CD8-positive, alpha-beta memory T cell (primary cell): ENCODE measurements around the gene HAVCR1. TPM values are rescaled to one million over a fixed set of nuclear protein-coding genes. Genes with fewer than 3 reads are reported as not detected.
A peak's percentile ranks its signal among the peaks of the same experiment; 100 is the strongest.
"Not testable (repeated sequence)": the region's sequence is repeated elsewhere in the genome, so short reads cannot be mapped to it uniquely, and the experiment has no call there.

ENCODE experiments used
- CTCF ChIA-PET: fragments of 350-600 bp; sonication (Branson Sonifier 250); formaldehyde crosslinking; loops from one replicate; lab custom pipeline; 2021; ENCODE audit warnings: antibody characterized with exemption; lab: Charles Lee
- POLR2A ChIA-PET: fragments of 350-600 bp; sonication (Branson Sonifier 250); formaldehyde crosslinking; loops from one replicate; lab custom pipeline; 2021; ENCODE audit warnings: antibody characterized with exemption; lab: Charles Lee
- DNase-seq, 5 donors: peaks; one replicate each; pipeline versions ENCODE4 v3.0.0 to v3.0.0-alpha.2; 2020 to 2022; ENCODE audit warnings: mixed read lengths in 1 of 5
- H3K27ac ChIP-seq: one replicate; pipeline ENCODE4 v1.7.0; 2013; ENCODE audit warnings: low read depth, mild to moderate bottlenecking, low read length, moderate library complexity
- H3K27me3 ChIP-seq: 2 replicates; pipeline ENCODE4 v1.7.0; 2013; ENCODE audit warnings: low read length, mild to moderate bottlenecking; ENCODE audit not compliant: insufficient read depth, poor library complexity, severe bottlenecking
- H3K36me3 ChIP-seq: 2 replicates; pipeline ENCODE4 v1.7.0; 2013; ENCODE audit warnings: mild to moderate bottlenecking, low read length, moderate library complexity; ENCODE audit not compliant: insufficient read depth
- H3K4me1 ChIP-seq: 2 replicates; pipeline ENCODE4 v1.7.0; 2013; ENCODE audit warnings: mild to moderate bottlenecking, low read length, moderate library complexity; ENCODE audit not compliant: insufficient read depth
- H3K4me3 ChIP-seq: 2 replicates; pipeline ENCODE4 v1.7.0; 2013; ENCODE audit warnings: mild to moderate bottlenecking, low read length
- H3K9me3 ChIP-seq: 2 replicates; pipeline ENCODE4 v1.7.0; 2013; ENCODE audit warnings: mild to moderate bottlenecking, low read length
- H3K27ac Mint-ChIP-seq, 8 donors: one replicate each; pipeline ENCODE4 v1.8.0; 2020 to 2021; ENCODE audit warnings: mixed read lengths in 8 of 8, mild to moderate bottlenecking in 6 of 8, inconsistent platforms in 3 of 8, moderate library complexity in 3 of 8
- H3K27me3 Mint-ChIP-seq, 2 donors: one replicate each; pipeline ENCODE4 v1.8.0; 2020 to 2021; ENCODE audit warnings: mixed read lengths in 2 of 2, mild to moderate bottlenecking in 1 of 2, moderate library complexity in 1 of 2
- H3K36me3 Mint-ChIP-seq, 3 donors: one replicate each; pipeline ENCODE4 v1.8.0; 2020 to 2021; ENCODE audit warnings: mixed read lengths in 3 of 3, inconsistent platforms in 1 of 3, mild to moderate bottlenecking in 1 of 3
- H3K4me1 Mint-ChIP-seq, 3 donors: one replicate each; pipeline ENCODE4 v1.8.0; 2020 to 2021; ENCODE audit warnings: mixed read lengths in 3 of 3, inconsistent platforms in 1 of 3, mild to moderate bottlenecking in 1 of 3
- H3K4me3 Mint-ChIP-seq, 7 donors: one replicate each; pipeline ENCODE4 v1.8.0; 2020 to 2021; ENCODE audit warnings: mixed read lengths in 7 of 7, mild to moderate bottlenecking in 6 of 7, moderate library complexity in 4 of 7, inconsistent platforms in 2 of 7
- H3K9me3 Mint-ChIP-seq, 5 donors: one replicate each; pipeline ENCODE4 v1.8.0; 2020 to 2022; ENCODE audit warnings: mixed read lengths in 5 of 5, mild to moderate bottlenecking in 3 of 5, moderate library complexity in 2 of 5, inconsistent platforms in 1 of 5
- polyA plus RNA-seq: library from polyadenylated mRNA; unstranded; fragments of 300-500 nt; fragmentation: Illumina TruSeq; gene quantifications from one replicate; pipeline ENCODE4 v1.2.3, GENCODE V29; 2021
- total RNA-seq, 2 experiments: library from RNA; stranded (reverse); gene quantifications; one replicate each; pipeline ENCODE4 v1.2.3, GENCODE V29; 2021

Gene HAVCR1
- total and polyA plus RNA-seq, 3 experiments from 2014 or later: 0.27 to 0.91 (median 0.61) TPM

DNA sequence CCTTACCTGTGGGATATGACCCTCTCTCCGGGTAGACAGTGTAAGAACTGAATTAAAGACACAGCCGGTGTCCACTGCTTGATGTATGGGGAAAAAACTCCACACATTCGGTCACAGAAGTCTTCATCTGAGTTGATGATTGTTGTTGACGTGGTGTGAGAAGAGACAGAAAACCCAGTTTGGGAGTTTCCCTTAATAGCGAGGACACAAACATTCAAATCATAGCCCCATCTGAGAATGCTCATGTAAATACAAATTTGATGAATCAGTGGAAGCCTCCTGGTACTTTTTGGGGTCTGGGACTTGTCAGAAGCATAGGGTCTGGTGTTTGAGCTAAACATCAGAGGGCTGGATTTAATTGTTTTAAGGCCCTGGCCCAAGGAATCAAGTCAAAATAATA, 11.0 kb downstream of the HAVCR1 start:
- no peaks in the 10 kb centered on the region for H3K9me3 ChIP-seq
- no peak overlapping the region for H3K27ac ChIP-seq
- no peaks in the 10 kb centered on the region for H3K36me3 ChIP-seq
- Mint-ChIP-seq H3K27ac (no peak overlapping the region), H3K4me1 (peaks cover 16 to 42% (median 22%) of the 10 kb centered on the region in 3 donors), H3K4me3 (peak overlapping the region in 1 of 7 donors; percentile 29), H3K27me3 (peaks cover 0 to 3% of the 10 kb centered on the region in 2 donors), H3K9me3 (no peaks in the 10 kb centered on the region), H3K36me3 (no peaks in the 10 kb centered on the region)
- POLR2A ChIA-PET: no interaction called here
- no peaks in the 10 kb centered on the region for H3K27me3 ChIP-seq
- no peak overlapping the region for H3K4me3 ChIP-seq
- no peak for DNase-seq
- peaks cover 25% of the 10 kb centered on the region for H3K4me1 ChIP-seq
- CTCF ChIA-PET: no interaction called here

DNA sequence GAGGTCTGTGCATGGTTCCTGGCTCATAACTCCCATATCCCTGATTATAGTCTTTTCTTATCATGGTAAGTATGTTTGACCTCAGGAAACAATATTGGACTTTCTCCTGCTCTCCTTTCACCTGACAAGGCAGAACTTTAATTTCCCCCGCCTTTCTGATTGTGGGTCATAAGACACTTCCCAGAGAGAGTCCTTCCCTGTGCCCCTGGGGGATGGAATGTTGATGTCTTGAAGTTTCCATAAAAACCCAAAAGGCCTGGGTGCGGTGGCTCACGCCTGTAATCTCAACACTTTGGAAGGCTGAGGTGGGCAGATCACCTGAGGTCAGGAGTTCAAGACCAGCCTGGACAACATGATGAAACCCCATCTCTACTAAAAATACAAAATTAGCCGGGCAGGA, 11.9 kb downstream of the HAVCR1 start:
- DNase-seq, H3K27ac Mint-ChIP-seq, H3K36me3 ChIP-seq, POLR2A ChIA-PET, CTCF ChIA-PET, H3K27me3 ChIP-seq, H3K27ac ChIP-seq, H3K27me3 Mint-ChIP-seq, H3K4me3 Mint-ChIP-seq, H3K4me3 ChIP-seq, H3K9me3 Mint-ChIP-seq, H3K9me3 ChIP-seq, H3K36me3 Mint-ChIP-seq: not testable (repeated sequence)
- peaks cover 25% of the 10 kb centered on the region for H3K4me1 ChIP-seq
- peaks cover 16 to 42% (median 22%) of the 10 kb centered on the region in 3 donors for H3K4me1 Mint-ChIP-seq

DNA sequence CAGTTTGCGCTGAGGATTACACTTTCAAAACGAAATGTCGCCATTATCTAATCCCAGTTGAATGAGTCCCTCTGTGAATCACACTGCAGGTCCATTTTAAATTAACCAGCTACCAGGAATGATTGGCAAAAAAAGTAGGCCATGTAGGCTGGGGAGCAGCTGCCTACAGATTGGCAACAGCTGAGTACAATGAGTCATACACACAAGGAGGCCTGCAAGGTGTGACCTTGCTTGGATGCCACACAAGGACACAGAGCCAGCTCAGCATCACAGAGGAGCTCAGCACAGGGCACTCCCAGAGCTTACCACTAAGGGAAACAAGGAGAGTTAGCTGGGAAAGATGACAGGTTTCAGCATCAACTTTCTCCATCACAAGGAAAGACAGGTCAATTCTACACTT, 12.9 kb downstream of the HAVCR1 start:
- peaks cover 0 to 3% of the 10 kb centered on the region in 2 donors for H3K27me3 Mint-ChIP-seq
- CTCF ChIA-PET: no interaction called here
- Histone ChIP-seq H3K36me3 (no peaks in the 10 kb centered on the region), H3K27ac (no peak overlapping the region), H3K4me1 (peaks cover 25% of the 10 kb centered on the region), H3K4me3 (no peak overlapping the region), H3K9me3 (no peaks in the 10 kb centered on the region), H3K27me3 (no peaks in the 10 kb centered on the region)
- H3K4me3 Mint-ChIP-seq: no peak overlapping the region
- H3K9me3 Mint-ChIP-seq: no peaks in the 10 kb centered on the region
- peak overlapping the region in 1 of 8 donors; percentile 30 for H3K27ac Mint-ChIP-seq
- POLR2A ChIA-PET: no interaction called here
- H3K4me1 Mint-ChIP-seq: peaks cover 16 to 42% (median 22%) of the 10 kb centered on the region in 3 donors
- H3K36me3 Mint-ChIP-seq: peaks cover 0 to 2% (median 0%) of the 10 kb centered on the region in 3 donors
- DNase-seq: no peak

DNA sequence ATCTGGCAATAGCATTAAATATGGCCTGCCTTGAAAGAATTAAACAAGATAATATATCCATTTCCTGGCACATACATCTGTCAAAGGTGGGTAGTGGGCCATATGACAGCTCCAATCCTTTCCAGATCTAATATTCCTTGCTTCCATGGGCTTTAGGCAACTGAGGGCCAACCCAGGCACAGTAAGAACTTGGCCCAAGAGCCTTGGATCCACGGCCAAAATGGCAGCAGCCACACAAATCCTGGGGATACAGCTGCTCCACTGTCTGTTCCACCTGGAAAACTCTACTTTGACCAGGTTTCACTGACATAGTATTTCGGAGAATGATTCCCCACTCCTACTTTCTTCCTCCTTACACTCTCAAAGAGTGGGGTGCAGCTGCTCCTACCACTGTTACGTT, 13.3 kb downstream of the HAVCR1 start:
- Histone ChIP-seq H3K27ac (no peak overlapping the region), H3K4me1 (peaks cover 22% of the 10 kb centered on the region), H3K27me3 (no peaks in the 10 kb centered on the region), H3K4me3 (no peak overlapping the region), H3K9me3 (no peaks in the 10 kb centered on the region), H3K36me3 (no peaks in the 10 kb centered on the region)
- POLR2A ChIA-PET: no interaction called here
- Mint-ChIP-seq H3K27ac (no peak overlapping the region), H3K9me3 (no peaks in the 10 kb centered on the region), H3K4me1 (peaks cover 12 to 38% (median 22%) of the 10 kb centered on the region in 3 donors), H3K4me3 (no peak overlapping the region), H3K36me3 (peaks cover 0 to 2% (median 0%) of the 10 kb centered on the region in 3 donors), H3K27me3 (peaks cover 0 to 3% of the 10 kb centered on the region in 2 donors)
- CTCF ChIA-PET: no interaction called here
- no peak for DNase-seq

DNA sequence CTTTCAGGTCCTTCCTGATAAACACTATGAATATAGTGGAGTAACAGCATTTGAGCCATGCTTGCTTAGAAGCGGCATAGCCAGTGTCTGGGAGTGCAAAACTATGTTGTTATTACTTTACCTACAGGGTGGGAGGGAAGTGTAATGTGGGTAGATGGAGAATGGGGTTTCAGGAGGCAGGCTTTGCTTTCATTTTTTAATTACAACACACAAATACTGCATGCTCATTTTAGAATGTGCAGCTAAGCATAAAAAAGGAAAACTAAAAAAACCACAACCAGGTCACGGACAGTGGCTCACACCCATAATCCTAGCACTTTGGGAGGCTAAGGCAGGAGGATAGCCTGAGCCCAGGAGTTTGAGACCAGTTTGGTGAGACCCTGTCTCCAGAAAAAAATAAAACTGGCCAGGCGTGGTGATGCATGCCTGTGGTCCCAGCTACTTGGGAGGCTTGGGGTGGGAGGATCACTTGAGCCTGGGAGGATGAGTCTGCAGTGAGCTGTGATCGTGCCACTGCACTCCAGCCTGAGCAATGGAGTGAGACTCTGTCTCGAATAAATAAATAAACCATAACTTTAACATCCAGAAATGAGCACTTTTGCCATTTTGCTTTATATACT, 20.2 kb downstream of the HAVCR1 start:
- H3K36me3 Mint-ChIP-seq: peaks cover 0 to 2% (median 0%) of the 10 kb centered on the region in 3 donors
- no peaks in the 10 kb centered on the region for H3K9me3 Mint-ChIP-seq
- H3K27ac Mint-ChIP-seq: peak overlapping the region in 6 of 8 donors; percentile 44 to 88 (median 72)
- Histone ChIP-seq H3K27me3 (no peaks in the 10 kb centered on the region), H3K4me3 (no peak overlapping the region), H3K9me3 (no peaks in the 10 kb centered on the region), H3K4me1 (peaks cover 9% of the 10 kb centered on the region), H3K36me3 (no peaks in the 10 kb centered on the region), H3K27ac (no peak overlapping the region)
- ChIA-PET POLR2A (no interaction called here), CTCF (no interaction called here)
- DNase-seq: no peak
- H3K4me1 Mint-ChIP-seq: peaks cover 9 to 13% (median 10%) of the 10 kb centered on the region in 3 donors
- no peaks in the 10 kb centered on the region for H3K27me3 Mint-ChIP-seq
- peak overlapping the region in 3 of 7 donors; percentile 20 to 37 (median 30) for H3K4me3 Mint-ChIP-seq

DNA sequence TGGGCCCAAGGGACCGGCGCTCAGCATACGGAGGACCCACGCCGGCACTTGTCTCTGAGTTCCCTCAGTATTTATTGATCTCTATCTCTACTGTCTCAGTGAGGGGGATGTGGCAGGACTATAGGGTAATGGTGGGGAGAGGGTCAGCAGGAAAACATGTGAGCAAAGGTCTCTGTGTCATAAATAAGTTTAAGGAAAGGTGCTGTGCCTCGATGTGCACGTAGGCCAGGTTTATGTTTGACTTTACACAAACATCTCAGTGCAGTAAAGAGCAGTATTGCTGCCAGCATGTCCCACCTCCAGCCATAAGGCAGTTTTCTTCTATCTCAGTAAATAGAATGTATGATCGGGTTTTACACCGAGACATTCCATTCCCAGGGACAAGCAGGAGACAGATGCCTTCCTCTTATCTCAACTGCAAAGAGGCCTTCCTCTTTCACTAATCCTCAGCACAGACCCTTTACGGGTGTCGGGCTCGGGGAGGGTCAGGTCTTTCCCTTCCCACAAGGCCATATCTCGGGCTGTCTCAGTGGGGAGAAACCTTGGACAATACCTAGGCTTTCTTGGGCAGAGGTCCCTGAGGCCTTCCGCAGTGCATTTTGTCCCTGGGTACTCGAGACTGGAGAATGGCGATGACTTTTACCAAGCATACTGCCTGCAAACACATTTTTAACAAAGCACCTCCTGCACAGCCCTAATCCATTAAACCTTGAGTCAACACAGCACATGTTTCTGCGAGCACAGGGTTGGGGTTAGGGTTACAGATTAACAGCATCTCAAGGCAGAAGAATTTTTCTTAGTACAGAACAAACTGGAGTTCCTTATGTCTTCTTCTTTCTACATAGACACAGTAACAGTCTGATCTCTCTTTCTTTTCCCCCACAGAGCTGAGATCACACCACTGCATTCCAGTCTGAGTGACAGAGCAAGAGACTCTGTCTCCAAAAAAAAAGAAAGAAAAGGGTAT, 24.5 kb downstream of the HAVCR1 start:
- H3K9me3 ChIP-seq, POLR2A ChIA-PET, H3K27ac ChIP-seq, H3K4me3 Mint-ChIP-seq, H3K36me3 Mint-ChIP-seq, H3K36me3 ChIP-seq, DNase-seq, CTCF ChIA-PET, H3K4me3 ChIP-seq, H3K27me3 Mint-ChIP-seq, H3K9me3 Mint-ChIP-seq, H3K4me1 ChIP-seq, H3K27me3 ChIP-seq: not testable (repeated sequence)
- peak overlapping the region in 1 of 8 donors; percentile 61 for H3K27ac Mint-ChIP-seq
- H3K4me1 Mint-ChIP-seq: peaks cover 13 to 26% (median 26%) of the 10 kb centered on the region in 3 donors

DNA sequence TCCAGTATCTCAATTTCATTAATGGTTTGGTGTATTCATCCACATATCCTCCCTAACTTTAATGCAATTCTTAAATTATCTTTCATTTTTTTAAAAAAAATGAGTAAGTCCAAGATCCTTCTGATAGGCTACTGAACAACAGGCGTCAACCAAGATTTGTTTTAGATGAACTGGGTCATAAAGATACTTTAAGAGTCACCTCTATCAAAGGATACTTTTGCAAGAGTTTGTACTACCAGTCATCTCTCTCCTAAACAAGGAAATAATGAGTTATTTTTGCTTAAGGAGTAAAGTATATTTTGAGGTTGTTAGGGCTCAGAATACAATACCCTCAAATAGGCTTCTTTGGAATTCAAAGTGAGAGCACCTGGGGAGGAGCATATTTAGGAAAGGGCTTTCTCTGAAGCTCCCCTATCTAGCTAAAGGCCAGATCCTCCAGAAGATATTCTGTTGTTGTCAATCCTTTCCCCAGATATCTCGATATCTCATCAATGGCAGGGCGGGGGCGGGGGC, 25.8 kb downstream of the HAVCR1 start:
- Histone ChIP-seq H3K36me3 (no peaks in the 10 kb centered on the region), H3K27ac (no peak overlapping the region), H3K27me3 (no peaks in the 10 kb centered on the region), H3K4me1 (peaks cover 1% of the 10 kb centered on the region), H3K4me3 (no peak overlapping the region), H3K9me3 (no peaks in the 10 kb centered on the region)
- no peak overlapping the region for H3K27ac Mint-ChIP-seq
- H3K4me3 Mint-ChIP-seq: no peak overlapping the region
- CTCF ChIA-PET: no interaction called here
- no peak for DNase-seq
- no peaks in the 10 kb centered on the region for H3K36me3 Mint-ChIP-seq
- peaks cover 13 to 27% (median 26%) of the 10 kb centered on the region in 3 donors for H3K4me1 Mint-ChIP-seq
- POLR2A ChIA-PET: no interaction called here
- H3K27me3 Mint-ChIP-seq: no peaks in the 10 kb centered on the region
- H3K9me3 Mint-ChIP-seq: no peaks in the 10 kb centered on the region

DNA sequence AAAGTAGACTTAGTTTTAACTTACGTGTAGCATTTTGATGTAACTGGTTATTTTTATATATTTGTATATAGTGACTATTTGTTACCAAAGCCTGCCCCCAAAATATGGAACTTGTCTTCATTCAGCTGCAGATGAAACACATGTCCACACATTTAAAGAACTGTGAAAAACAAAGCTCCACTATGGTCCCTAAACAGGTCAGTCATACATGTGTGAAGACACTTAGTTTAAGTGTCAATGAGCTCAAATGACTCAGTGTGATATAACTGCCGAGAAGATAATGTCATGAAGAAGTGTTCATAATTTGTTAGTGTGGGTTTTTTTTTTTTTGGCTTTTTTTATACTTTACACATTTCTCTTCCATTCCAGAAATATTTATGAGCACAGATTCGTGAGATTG, 28.2 kb downstream of the HAVCR1 start:
- Histone ChIP-seq H3K27me3 (no peaks in the 10 kb centered on the region), H3K4me1 (peaks cover 6% of the 10 kb centered on the region), H3K4me3 (no peak overlapping the region), H3K9me3 (no peaks in the 10 kb centered on the region), H3K36me3 (no peaks in the 10 kb centered on the region), H3K27ac (no peak overlapping the region)
- Mint-ChIP-seq H3K4me3 (no peak overlapping the region), H3K4me1 (peaks cover 18 to 42% (median 42%) of the 10 kb centered on the region in 3 donors), H3K9me3 (no peaks in the 10 kb centered on the region), H3K36me3 (no peaks in the 10 kb centered on the region), H3K27me3 (no peaks in the 10 kb centered on the region), H3K27ac (peak overlapping the region in 1 of 8 donors; percentile 17)
- DNase-seq: no peak
- CTCF ChIA-PET: no interaction called here
- POLR2A ChIA-PET: no interaction called here
